HG03469 (cell line): ENCODE measurements around the gene APPL1.

Experiments used
- ATAC-seq: cut with Tn5 transposase; IDR thresholded peaks from one replicate; pipeline ENCODE4 v1.9.1; 2021; ENCODE audit warnings: mild to moderate bottlenecking, moderate library complexity, moderate number of reproducible peaks; ENCODE audit not compliant: unreplicated experiment

The APPL1 gene, protein sequence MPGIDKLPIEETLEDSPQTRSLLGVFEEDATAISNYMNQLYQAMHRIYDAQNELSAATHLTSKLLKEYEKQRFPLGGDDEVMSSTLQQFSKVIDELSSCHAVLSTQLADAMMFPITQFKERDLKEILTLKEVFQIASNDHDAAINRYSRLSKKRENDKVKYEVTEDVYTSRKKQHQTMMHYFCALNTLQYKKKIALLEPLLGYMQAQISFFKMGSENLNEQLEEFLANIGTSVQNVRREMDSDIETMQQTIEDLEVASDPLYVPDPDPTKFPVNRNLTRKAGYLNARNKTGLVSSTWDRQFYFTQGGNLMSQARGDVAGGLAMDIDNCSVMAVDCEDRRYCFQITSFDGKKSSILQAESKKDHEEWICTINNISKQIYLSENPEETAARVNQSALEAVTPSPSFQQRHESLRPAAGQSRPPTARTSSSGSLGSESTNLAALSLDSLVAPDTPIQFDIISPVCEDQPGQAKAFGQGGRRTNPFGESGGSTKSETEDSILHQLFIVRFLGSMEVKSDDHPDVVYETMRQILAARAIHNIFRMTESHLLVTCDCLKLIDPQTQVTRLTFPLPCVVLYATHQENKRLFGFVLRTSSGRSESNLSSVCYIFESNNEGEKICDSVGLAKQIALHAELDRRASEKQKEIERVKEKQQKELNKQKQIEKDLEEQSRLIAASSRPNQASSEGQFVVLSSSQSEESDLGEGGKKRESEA

DNA sequence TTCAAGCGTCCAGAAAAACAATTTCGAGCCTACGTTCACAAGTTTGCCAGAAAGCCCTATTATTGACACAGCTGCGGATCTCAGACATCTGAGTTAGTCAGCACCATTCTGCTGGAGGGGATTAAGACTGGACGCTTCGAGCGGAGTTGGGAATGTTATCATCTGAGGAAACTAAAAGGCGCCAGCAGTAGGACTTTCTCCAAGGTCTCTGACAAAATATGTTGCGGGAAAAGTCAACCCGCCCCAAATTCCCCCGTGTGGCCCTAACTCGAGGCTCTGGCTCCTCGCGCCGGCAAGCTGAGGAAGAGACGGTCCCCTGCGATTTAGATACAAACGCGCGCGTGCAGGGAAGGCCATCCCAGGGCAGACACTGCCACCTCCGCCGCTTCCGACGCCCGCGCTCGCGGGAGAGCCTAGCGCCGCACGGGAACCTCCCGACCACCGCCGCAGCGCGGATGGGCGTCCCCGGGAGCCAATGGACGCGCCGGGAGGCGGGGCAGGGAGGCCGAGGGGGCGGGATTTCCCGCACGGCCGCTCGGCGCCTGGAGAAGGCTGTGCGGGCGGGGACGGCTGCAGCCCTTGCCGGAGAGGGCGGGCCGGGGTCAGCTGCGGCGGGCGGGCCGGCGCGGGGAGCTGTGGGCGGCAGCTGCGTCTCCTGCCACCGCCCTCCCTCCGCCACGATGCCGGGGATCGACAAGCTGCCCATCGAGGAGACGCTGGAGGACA lies at the start of gene APPL1:
Gene APPL1, plus strand, starts transcription at position 526 of the 726 bp plus-strand sequence. Its CDS starts 155 bp downstream, at position 681.
- peak; percentile 66 for ATAC-seq

DNA sequence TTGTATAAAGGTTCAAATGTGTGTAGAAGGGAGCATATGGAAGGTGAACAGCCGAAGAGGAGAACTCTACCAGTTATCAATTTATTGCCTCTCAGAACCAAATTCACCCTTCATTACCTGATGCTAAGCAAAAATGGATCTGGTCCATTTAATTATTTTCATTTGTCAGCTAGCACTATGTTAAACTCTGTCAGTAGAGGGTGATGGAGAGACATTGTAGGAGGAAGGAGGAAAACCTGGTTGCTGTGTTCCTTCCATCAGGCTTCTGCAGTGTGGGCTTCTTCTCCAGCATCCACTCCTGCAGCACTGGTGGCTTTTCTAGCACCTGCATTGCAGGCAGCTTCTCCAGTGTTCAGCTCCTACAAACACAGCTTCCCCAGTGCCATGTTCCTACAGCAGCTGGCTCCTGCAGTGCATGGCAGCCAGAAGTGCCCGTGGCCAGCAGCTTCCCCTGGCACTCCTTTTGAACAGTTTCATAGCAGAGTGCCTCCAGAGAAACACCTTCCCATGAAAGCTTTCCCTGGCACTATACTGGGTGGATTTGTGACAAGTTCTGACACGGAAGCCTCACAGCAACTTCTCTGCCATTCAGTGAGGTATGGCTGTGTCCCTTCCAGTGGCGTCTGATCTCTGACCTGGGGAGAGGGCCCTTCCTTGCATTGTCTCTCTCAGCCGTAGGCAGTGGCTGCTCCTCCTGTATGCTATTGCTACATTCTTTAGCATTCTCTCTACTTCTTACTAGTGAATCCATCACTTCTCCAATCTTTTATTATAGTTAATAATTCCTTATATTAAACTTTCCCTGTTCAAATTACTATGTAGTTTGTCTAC lies 47.7 kb upstream of the APPL1 start:
- ATAC-seq, result no peak

DNA sequence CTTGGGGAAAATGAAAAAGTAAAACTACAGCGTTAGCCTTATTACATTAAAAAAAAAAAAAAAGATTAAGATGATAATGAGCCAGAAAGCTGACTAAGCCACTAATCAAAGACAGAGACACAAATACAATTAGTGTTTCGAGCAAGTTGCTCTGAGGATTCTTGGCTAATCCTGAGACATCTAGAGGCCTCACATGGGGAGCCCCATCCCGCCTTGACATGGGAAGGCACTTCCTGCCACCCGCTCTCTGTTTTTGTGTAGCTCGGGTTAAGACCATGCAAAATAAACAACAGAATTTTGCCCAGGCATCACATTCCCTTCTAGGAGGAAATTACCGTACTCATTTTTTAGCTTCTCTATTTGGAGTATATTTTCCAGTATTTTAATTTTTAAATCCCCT lies 43.0 kb upstream of the APPL1 start:
- no peak for ATAC-seq

DNA sequence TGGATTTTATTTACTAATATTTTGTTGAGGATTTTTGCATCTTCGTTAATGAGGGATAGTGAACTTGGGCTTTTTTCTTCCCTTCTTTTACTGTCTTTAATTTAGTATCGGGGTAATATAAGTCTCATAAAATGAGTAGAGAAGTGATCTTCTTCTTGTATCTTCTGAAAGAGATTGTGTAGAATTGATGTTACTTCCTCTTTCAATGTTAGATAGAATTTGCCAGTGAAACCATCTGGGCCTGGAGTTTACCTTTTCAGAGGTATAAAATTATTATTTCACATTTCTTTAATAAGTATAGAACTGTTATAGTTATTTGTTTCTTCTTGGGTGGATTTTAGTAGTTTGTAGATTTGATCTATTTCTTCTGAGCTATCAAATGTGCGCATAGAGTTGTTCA lies 35.5 kb upstream of the APPL1 start:
- ATAC-seq, result no peak

DNA sequence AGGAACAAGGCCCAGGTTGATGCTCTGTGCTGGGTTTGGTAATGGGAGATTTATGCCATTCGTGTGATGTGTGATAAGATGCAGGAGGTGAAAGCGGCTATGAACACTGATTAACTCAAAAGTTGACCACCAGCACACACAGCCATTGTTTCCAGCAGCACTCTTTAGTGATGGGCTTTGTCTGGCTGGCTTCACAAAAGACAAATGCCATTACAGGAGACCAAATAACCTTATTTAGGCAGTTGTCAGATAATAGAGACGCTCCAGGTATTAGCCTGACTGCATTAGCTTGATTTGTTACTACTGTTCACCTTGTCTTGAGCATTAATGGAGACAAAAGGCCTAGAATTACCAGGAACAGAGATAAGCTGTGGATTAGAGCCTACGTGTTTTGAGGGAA lies 32.9 kb upstream of the APPL1 start:
- ATAC-seq, result no peak

DNA sequence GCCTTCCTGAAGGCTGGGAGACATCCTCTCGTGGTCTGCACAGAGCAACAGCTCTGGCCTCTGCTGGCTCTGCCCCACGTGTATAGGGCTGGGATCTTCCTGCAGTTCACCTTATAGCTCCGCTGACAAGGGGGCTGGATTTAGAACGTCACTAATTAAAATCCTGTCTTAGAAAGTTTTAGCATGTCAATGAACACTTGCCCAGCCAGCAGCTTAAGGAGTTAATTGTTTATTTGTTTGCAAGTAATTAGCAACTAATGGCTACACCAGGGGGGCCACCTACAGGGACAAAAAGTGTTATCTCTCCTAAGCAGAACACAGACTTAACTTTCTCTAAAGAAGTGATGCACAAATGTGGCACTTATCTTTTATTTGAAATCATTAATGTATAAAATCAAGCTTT lies 27.6 kb upstream of the APPL1 start, which contains the start of gene HESX1:
Gene HESX1, minus strand, starts transcription at position 84 of the 403 bp plus-strand sequence. Its CDS starts 60 bp downstream, at position 24.
- ATAC-seq, result no peak

DNA sequence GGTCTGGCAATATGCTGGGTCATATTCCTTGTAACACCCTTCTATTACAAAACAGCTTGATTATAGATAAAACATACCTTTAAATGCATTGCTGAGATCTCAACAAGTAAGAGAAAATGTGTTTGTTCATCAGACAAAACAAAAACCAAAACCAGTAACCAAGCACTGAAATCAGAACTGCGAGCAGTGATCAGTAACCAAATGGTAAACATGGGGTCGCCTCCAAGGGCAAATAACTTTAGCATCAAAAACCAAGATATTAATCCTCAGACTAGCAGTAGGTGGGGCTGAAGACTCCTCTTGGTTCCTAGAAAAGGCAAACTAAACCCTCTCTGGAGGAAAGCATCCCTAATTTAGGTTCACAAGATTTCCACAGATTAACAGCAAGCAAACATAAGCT lies 21.1 kb upstream of the APPL1 start:
- ATAC-seq, result no peak

DNA sequence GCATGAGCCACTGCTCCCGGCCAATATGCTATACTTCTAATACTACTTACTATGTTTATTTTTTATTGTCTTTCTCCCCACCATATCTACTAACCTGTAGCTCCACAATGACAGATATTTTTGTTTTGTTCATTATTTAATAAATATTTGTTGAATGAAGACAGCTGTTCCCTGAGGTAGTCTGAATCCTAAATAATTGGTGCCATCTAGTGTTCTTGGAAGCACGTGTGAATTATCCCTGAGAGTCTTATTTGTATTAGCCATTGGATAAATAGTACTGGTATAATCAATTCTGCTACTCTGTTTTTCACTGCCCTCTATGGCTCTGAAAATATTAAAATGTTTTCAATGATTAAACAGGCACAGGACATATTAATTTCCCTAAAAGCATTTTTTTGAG lies 5.6 kb upstream of the APPL1 start:
- ATAC-seq, result no peak

DNA sequence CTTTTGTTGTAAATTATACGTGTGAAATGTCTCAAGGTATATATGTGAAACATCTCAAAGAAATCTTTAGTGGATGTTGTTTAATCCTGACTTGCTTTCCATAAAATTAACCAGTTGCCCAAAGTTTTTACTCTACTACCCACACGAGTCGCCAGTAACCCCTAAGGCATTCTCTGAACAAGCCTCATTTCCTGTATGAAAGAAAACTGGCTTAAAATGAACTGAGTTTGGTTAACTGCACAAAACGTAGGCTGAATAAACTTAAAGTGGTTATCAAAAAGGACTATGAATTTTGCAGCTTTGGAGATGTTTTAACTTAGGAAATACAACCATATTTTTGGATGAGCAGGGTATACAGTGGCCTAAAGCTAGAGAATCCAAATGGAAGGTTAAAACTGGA lies 2.7 kb upstream of the APPL1 start:
- no peak for ATAC-seq

DNA sequence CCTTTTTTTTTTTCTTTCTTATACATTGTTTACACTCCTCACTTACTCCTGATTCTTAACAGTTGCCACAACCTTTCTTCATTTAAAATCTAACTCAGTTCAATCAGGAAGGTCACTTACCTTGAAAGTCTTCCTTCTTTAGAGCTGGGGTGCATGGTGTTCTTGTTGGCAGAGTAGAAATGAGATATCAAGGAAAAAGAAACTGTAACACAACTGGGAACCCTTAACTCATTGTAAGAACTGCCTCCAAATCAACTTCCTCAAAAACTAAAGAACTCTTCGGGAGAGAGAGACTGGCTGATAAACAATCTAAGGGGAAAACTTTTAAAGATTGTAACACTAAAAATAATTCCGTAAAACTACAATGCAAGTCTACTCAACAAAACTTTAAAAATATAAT lies 1.4 kb upstream of the APPL1 start:
- ATAC-seq, result no peak

DNA sequence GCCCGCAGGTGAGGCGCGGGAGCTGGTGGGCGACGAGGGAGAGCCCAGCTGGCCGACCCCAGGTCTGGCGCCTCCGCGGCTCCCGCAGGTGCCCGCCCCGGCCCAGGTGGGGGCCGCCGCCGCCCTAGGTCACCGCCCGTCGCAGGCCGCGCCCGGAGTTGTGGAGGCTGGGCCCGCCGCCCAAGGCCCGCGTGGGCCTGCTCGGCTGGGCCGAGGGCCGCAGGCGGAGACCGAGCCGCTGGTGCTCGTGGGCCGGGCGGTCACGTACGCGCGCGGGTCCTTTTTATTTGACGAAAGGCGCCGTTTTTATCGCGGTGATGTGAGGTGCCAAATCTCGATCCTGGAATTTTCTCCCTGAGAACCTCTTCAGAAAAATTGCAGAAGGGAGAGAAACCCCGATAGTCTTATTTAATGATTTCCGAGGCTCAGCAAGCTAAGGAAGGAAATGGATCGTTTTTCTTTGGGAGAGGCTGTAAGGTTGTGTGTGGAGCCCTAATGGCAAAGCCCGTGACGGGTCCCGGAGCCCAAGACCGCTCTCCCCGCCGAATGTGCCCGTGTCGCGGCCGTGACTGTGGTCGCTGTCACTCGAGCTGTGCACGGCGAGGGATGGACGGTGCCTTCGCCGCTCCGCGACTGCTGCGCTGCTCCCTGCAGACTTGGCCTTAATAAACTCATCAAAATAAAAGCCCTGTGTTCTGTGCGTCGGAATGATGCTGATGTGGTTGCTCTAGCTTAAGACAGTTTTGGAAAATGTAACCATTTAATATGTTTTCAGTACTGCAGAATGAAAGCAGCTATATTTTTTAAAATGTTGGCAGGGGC lies 612 bp downstream of the APPL1 start:
- no peak for ATAC-seq

DNA sequence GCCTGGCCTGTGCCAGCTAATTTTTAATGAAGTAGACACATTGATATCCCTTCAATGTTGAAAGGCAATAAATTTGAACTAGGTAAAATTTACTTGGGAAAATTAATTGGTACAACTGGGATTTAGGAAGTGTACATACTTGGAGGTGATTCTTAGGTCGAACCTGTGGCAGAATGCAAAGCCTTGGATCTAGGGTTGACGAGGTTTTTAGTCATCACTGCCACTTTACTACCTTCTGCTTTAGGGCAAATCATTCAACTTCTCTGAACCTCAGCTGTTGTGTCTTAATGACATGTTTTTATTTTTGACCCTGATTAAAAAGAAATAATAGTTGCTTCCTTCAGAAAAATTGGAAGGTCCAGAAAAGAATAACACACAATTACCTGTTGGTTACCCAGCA lies 2.5 kb downstream of the APPL1 start:
- ATAC-seq, result no peak

DNA sequence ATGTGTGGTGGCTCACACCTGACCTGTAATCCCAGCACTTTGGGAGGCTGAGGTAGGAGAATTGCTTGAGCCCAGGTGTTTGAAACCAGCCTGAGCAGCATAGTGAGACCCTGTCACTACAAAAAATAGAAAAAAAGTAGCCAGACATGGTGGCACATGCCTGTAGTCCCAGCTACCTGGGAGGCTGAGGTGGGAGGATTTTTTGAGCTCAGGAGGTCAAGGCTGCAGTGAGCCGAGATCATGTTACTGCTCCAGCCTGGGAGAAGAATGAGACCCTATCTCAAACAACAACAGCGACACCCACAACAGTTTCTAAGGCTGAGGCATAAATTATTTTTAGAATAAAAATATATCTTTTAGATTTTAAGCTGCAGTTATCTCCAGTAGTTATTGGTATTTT lies 6.3 kb downstream of the APPL1 start:
- ATAC-seq, result no peak

DNA sequence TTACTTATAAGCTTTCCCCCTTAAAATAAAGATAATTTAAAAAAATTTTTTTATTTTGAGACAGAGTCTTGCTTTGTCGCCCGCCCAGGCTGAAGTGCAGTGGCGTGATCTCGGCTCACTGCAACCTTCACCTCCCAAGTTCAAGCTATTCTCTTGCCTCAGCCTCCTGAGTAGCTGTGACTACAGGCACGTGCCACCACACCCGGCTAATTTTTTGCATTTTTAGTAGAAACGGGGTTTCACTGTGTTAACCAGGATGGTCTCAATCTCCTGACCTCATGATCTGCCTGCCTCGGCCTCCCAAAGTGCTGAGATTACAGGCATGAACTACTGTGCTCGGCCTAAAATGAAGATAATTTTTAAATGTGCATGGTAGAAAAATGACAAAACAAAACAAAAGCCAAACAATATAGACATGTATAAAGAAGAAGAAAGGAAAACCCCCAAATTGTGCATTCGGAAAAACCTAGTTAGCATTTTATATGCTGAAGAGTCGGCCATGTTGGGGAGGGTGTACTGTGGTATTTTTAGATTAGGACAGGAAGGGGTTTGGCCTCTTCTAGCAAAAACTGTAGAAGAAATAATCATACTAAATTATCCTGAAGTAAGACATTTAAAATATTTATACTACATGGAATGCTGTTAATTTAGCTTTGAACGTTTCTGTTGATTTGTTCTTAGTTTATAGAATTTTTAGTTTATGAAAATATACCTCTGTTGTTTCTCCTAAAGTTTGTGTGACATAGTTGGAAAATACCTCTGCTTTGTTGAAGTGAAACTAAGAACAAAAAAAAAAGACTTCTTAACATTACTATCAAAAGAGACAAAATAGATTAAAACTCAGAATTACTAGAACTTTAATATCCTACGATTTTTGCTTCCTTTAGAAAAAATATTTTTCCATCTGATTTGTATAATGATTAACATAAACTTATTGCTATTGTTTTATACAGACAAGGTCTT lies 7.4 kb downstream of the APPL1 start:
- no peak for ATAC-seq

DNA sequence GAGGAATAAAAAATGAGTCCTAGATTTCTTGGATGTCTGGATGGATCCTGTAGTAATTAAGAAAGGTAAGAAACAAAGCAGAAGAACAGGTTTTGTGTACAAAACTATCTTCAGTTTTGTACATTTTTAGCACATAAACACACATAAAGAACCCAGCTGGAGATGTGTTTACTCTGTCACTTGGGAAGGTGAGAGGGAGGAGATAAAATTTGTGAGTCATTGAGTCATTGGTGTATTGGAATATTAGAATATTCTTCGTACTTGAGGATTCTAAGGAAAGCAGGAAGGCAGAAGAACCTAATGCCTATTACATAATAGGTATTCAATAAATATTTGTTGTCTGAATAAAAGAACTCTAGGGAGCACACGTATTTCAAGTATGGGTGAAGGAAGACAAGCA lies 17.4 kb downstream of the APPL1 start:
- no peak for ATAC-seq

DNA sequence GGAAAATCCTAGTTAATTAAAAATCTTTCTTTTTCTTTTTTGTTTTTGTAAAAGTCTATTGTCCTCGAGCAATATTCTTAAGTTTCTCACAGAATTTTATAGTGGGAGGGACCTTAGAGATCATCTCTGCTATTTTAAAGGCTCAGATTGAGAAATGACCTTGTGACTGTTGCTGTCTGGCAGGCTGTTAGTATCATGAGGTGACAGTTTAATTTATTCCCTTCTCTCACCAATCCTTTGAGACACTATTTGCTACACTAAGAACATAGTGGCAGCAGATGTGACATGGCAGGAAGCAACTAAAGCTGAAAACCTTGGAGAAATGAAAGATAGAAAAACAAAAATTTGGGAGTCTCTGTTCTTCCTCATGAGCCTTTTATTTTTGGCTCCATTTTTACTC lies 24.9 kb downstream of the APPL1 start:
- no peak for ATAC-seq

DNA sequence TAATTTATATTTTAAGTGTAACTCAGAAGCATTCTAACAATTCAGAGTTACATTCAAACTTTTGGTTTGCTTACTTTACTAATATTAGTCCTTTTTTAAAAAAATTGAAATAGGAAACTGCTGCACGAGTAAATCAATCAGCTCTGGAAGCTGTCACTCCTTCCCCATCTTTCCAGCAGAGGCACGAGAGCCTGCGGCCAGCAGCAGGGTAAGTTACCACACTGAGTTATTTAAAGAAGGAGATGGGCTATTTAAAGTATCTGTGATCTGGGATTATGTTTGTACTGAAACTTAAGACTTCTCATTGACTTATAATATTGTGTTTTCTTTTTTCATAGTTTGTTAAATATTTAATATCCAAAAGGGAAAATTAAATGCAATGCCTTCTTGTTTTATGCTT lies 29.3 kb downstream of the APPL1 start:
- ATAC-seq, result no peak

DNA sequence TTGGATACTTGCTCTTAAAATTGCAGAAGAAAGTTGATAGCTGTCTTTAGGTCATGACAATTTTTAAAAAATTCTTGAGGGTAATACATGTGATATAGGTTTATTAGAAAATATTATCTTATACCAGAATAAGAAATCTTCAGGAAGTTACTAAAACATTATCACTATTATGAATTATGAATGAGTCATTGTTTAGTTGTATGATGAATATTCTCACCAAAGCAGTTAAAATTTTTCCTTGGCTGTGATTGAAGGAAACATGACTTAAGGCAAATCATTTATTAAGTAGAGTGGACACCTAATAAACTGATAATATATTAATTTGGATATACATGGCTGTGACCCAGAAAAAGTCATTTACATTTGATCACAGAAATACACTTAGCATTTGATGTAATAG lies 30.1 kb downstream of the APPL1 start:
- ATAC-seq, result no peak

DNA sequence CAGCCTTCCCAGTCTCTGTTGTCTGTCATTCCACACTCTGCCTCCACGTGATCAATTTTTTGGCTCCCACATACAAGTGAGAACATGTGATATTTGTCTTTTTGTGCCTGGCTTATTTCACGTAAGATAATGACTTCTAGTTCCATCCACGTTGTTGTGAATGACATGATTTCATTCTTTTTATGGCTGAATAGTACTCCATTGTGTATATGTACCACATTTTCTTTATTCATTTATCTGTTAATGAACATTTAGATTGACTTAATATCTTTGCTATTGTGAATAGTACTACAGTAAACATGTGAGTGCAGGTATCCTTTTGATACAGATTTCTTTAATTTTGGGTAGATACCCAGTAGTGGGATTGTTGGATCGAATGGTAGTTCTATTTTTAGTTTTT lies 33.6 kb downstream of the APPL1 start:
- ATAC-seq, result no peak
